GM21423 (cell line): ENCODE measurements around the gene FARS2.

Experiments
- ATAC-seq: cut with Tn5 transposase; IDR thresholded peaks from one replicate; pipeline ENCODE4 v1.9.1; 2021; ENCODE audit warnings: mild to moderate bottlenecking, moderate library complexity; ENCODE audit not compliant: unreplicated experiment

The FARS2 gene

GRCh38 chr6:5316951-5317350 lies 55.6 kb downstream of the FARS2 start:
- no peak for ATAC-seq

- ATAC-seq = no peak
Measured at GRCh38 chr6:5318617-5319272, 57.4 kb downstream of the FARS2 start.

- no peak for ATAC-seq
Measured at GRCh38 chr6:5323979-5324378, 62.7 kb downstream of the FARS2 start.

GRCh38 chr6:5325173-5325572 lies 63.9 kb downstream of the FARS2 start:
- no peak for ATAC-seq

GRCh38 chr6:5326022-5326641 lies 64.8 kb downstream of the FARS2 start:
- ATAC-seq = no peak

- no peak for ATAC-seq
Measured at GRCh38 chr6:5328800-5329199, 67.5 kb downstream of the FARS2 start.

GRCh38 chr6:5331845-5332442 lies 70.6 kb downstream of the FARS2 start:
- no peak for ATAC-seq

- ATAC-seq = no peak
Measured at GRCh38 chr6:5333658-5334057, 72.3 kb downstream of the FARS2 start.

GRCh38 chr6:5334341-5334740 lies 73.0 kb downstream of the FARS2 start:
- ATAC-seq = no peak

- no peak for ATAC-seq
Measured at GRCh38 chr6:5335020-5335419, 73.7 kb downstream of the FARS2 start.

- no peak for ATAC-seq
Measured at GRCh38 chr6:5337573-5337972, 76.3 kb downstream of the FARS2 start.

GRCh38 chr6:5338177-5338960 lies 77.1 kb downstream of the FARS2 start:
- ATAC-seq = no peak

- ATAC-seq = no peak
Measured at GRCh38 chr6:5339786-5340185, 78.5 kb downstream of the FARS2 start.

GRCh38 chr6:5341845-5342244 lies 80.5 kb downstream of the FARS2 start:
- ATAC-seq = no peak

- ATAC-seq = no peak
Measured at GRCh38 chr6:5343998-5344397, 82.7 kb downstream of the FARS2 start.

GRCh38 chr6:5345324-5345723 lies 84.0 kb downstream of the FARS2 start:
- no peak for ATAC-seq

- ATAC-seq = no peak
Measured at GRCh38 chr6:5351552-5352210, 90.4 kb downstream of the FARS2 start.

GRCh38 chr6:5353971-5354370 lies 92.7 kb downstream of the FARS2 start:
- ATAC-seq = no peak

- no peak for ATAC-seq
Measured at GRCh38 chr6:5357486-5357885, 96.2 kb downstream of the FARS2 start.

- ATAC-seq = no peak
Measured at GRCh38 chr6:5359417-5359816, 98.1 kb downstream of the FARS2 start.

- ATAC-seq = no peak
Measured at GRCh38 chr6:5361396-5361795, 100.1 kb downstream of the FARS2 start.
